HepG2 (cell line): ENCODE results near the gene NISCH. TPM values are rescaled to one million over a fixed set of nuclear protein-coding genes. Genes with fewer than 3 reads are reported as not detected.

ENCODE experiments used
- ARID4A ChIP-seq: sonication (generic); formaldehyde crosslinking; IDR thresholded peaks from 2 replicates; pipeline ENCODE4 v1.5.0; 2020; ENCODE audit warnings: mild to moderate bottlenecking, missing genetic modification reagents, borderline replicate concordance
- BCL6 ChIP-seq: IDR thresholded peaks from 2 replicates; pipeline ENCODE4 v1.6.1; 2016; ENCODE audit warnings: missing genetic modification reagents, missing compliant biosample characterization
- BRD4 ChIP-seq: sonication (generic); formaldehyde crosslinking; IDR thresholded peaks from 2 replicates; pipeline ENCODE4 v1.4.0; 2020; ENCODE audit warnings: missing genetic modification reagents
- DDIT3 ChIP-seq: sonication (generic); formaldehyde crosslinking; IDR thresholded peaks from 2 replicates; pipeline ENCODE4 v1.4.0; 2020; ENCODE audit warnings: mild to moderate bottlenecking, missing genetic modification reagents
- FOXK1 ChIP-seq: sonication (generic); formaldehyde crosslinking; IDR thresholded peaks from 2 replicates; pipeline ENCODE4 v1.4.0; 2020; ENCODE audit warnings: low read depth, missing genetic modification reagents, borderline replicate concordance
- LCORL ChIP-seq, 2 experiments: fragments of 450-650 bp in 1 of 2; sonication (generic) in 1 of 2; formaldehyde crosslinking in 1 of 2; IDR thresholded peaks; 2 replicates each; pipeline versions ENCODE4 v1.5.0 to v1.6.1; 2017 to 2020; ENCODE audit warnings: antibody characterized with exemption in 1 of 2, missing genetic modification reagents in 1 of 2
- MED1 ChIP-seq: sonication (generic); formaldehyde crosslinking; IDR thresholded peaks from 2 replicates; pipeline ENCODE4 v1.4.0; 2020; ENCODE audit warnings: missing genetic modification reagents
- NKX3-1 ChIP-seq: sonication (generic); formaldehyde crosslinking; IDR thresholded peaks from 2 replicates; pipeline ENCODE4 v1.5.0; 2020; ENCODE audit warnings: missing genetic modification reagents
- NRL ChIP-seq: sonication (generic); formaldehyde crosslinking; IDR thresholded peaks from 2 replicates; pipeline ENCODE4 v1.5.0; 2020; ENCODE audit warnings: missing genetic modification reagents, mild to moderate bottlenecking, moderate library complexity, borderline replicate concordance
- PCBP1 ChIP-seq: fragments of 200-400 bp; formaldehyde crosslinking; IDR thresholded peaks from 2 replicates; pipeline ENCODE4 v1.6.1; 2017; ENCODE audit warnings: mild to moderate bottlenecking, low read depth, low read length, borderline replicate concordance
- PLRG1 ChIP-seq: fragments of 450-650 bp; conservative IDR thresholded peaks from 2 replicates; pipeline ENCODE4 v1.6.1; 2016
- RARA ChIP-seq: IDR thresholded peaks from 2 replicates; pipeline ENCODE4 v1.6.1; 2016; ENCODE audit warnings: missing genetic modification reagents, missing compliant biosample characterization
- SIN3B ChIP-seq: fragments of 150-350 bp; IDR thresholded peaks from 2 replicates; pipeline ENCODE4 v1.6.1; 2014; ENCODE audit warnings: low read length
- SOX5 ChIP-seq: IDR thresholded peaks from 2 replicates; pipeline ENCODE4 v1.6.1; 2016; ENCODE audit warnings: borderline replicate concordance
- ZFP41 ChIP-seq: sonication (generic); formaldehyde crosslinking; IDR thresholded peaks from 2 replicates; pipeline ENCODE4 v1.4.0; 2020; ENCODE audit warnings: mild to moderate bottlenecking, missing genetic modification reagents, borderline replicate concordance
- ZFP82 ChIP-seq: sonication (generic); formaldehyde crosslinking; IDR thresholded peaks from 2 replicates; pipeline ENCODE4 v1.5.1; 2020; ENCODE audit warnings: mild to moderate bottlenecking, missing genetic modification reagents, borderline replicate concordance
- ZFP91 ChIP-seq: sonication (generic); formaldehyde crosslinking; IDR thresholded peaks from 2 replicates; pipeline ENCODE4 v1.9.0; 2022; ENCODE audit warnings: missing genetic modification reagents, mild to moderate bottlenecking, borderline replicate concordance
- ZNF333 ChIP-seq: sonication (generic); formaldehyde crosslinking; IDR thresholded peaks from 2 replicates; pipeline ENCODE4 v1.4.0; 2020; ENCODE audit warnings: mild to moderate bottlenecking, missing genetic modification reagents, borderline replicate concordance
- ZNF564 ChIP-seq: sonication (generic); formaldehyde crosslinking; IDR thresholded peaks from 2 replicates; pipeline ENCODE4 v1.8.1; 2023; ENCODE audit warnings: mild to moderate bottlenecking, missing genetic modification reagents
- ZNF605 ChIP-seq: sonication (generic); formaldehyde crosslinking; IDR thresholded peaks from 2 replicates; pipeline ENCODE4 v1.8.0; 2022; ENCODE audit warnings: mild to moderate bottlenecking, missing genetic modification reagents
- ZNF800 ChIP-seq: sonication (generic); formaldehyde crosslinking; IDR thresholded peaks from 2 replicates; pipeline ENCODE4 v1.4.0; 2020; ENCODE audit warnings: missing genetic modification reagents
- ZNF83 ChIP-seq: sonication (generic); formaldehyde crosslinking; IDR thresholded peaks from 2 replicates; pipeline ENCODE4 v1.4.0; 2020; ENCODE audit warnings: missing genetic modification reagents, mild to moderate bottlenecking, borderline replicate concordance
- ZNF879 ChIP-seq: sonication (generic); formaldehyde crosslinking; IDR thresholded peaks from 2 replicates; pipeline ENCODE4 v1.8.1; 2023; ENCODE audit warnings: missing genetic modification reagents
- polyA plus RNA-seq, 8 experiments: library from polyadenylated mRNA; depleted of rRNA in 3 of 8; stranded (reverse) in 7 of 8; unstranded in 1 of 8; fragments of >200 nt; fragmentation: Illumina TruSeq in 4 of 8; extraction: Trizol in 4 of 8; gene quantifications; 2 replicates each; pipeline versions ENCODE4 v1.2.1 to v1.2.3, GENCODE V29; 2011 to 2016; ENCODE audit warnings: low read depth in 4 of 8, missing spikeins in 1 of 8, mixed read lengths in 1 of 8; ENCODE audit not compliant: insufficient read depth in 1 of 8
- total RNA-seq, 5 experiments: library from RNA; depleted of rRNA; stranded (reverse); fragments of >200 nt; fragmentation: Illumina TruSeq; extraction: Trizol; gene quantifications; 2 replicates each; pipeline ENCODE4 v1.2.3, GENCODE V29; 2016; ENCODE audit warnings: low read depth in 1 of 5

Gene NISCH
- total and polyA plus RNA-seq, 2 of the 13 experiments (the other 11 are each of a cell fraction or from before 2014, with no cell fraction given), result 27.0 to 47.6 TPM

- peak; percentile 63; the same call in 1 of the 2 replicates for TF ChIP-seq SOX5 (CRISPR knock-in tag)
- peak; percentile 27; the same call in 1 of the 2 replicates for TF ChIP-seq ARID4A (CRISPR knock-in tag)
- TF ChIP-seq SIN3B, result no peak
- TF ChIP-seq ZNF564 (CRISPR knock-in tag), result 0 out of 2 replicates have a peak, but pooled peaks have one; percentile 55
- no peak for TF ChIP-seq ZNF605
- TF ChIP-seq BRD4 (CRISPR knock-in tag), result no peak
- TF ChIP-seq MED1 (CRISPR knock-in tag), result peak; percentile 40; the same call in 1 of the 2 replicates
- peak; percentile 4; the same call in 1 of the 2 replicates for TF ChIP-seq NRL (CRISPR knock-in tag)
- TF ChIP-seq ZFP91 (CRISPR knock-in tag), result peak; percentile 41; the same call in 1 of the 2 replicates
- TF ChIP-seq ZFP82 (CRISPR knock-in tag), result no peak
- TF ChIP-seq ZNF333 (CRISPR knock-in tag), result no peak
- TF ChIP-seq ZFP41 (CRISPR knock-in tag), result no peak
- peak; percentile 45 for TF ChIP-seq RARA (CRISPR knock-in tag)
- TF ChIP-seq ZNF83, result no peak
- TF ChIP-seq PLRG1, result no peak
- TF ChIP-seq ZNF800 (CRISPR knock-in tag), result no peak
- peak; percentile 16; the same call in 1 of the 2 replicates for TF ChIP-seq FOXK1 (CRISPR knock-in tag)
- TF ChIP-seq BCL6 (CRISPR knock-in tag), result peak; percentile 8; the same call in 1 of the 2 replicates
- no peak for TF ChIP-seq DDIT3 (CRISPR knock-in tag)
- no peak for TF ChIP-seq ZNF879 (CRISPR knock-in tag)
- no peak for TF ChIP-seq NKX3-1 (CRISPR knock-in tag)
- TF ChIP-seq PCBP1, result no peak
- TF ChIP-seq LCORL (IDR thresholded peaks at IDR 0.05), result no peak
- no peak for TF ChIP-seq LCORL (CRISPR knock-in tag; IDR thresholded peaks at IDR 0.05)
Measured at GRCh38 chr3:52532517-52532837, 77.1 kb downstream of the NISCH start (continued).
